Suppressor macrophage treated with lipopolysaccharide for 1 hour (primary cell): ENCODE measurements around the gene RSPO1.

Experiments
- DNase-seq, 3 donors: peaks; one replicate each; pipeline ENCODE4 v3.0.0-alpha.2; 2020 to 2022

RSPO1 gene

GRCh38 chr1:37656026-37656425 lies 21.3 kb upstream of the RSPO1 start:
- DNase-seq, result no peak

- no peak for DNase-seq
Measured at GRCh38 chr1:37655274-37655673, 20.6 kb upstream of the RSPO1 start.

- DNase-seq, result no peak
Measured at GRCh38 chr1:37653906-37654305, 19.2 kb upstream of the RSPO1 start.

GRCh38 chr1:37652976-37653375 lies 18.3 kb upstream of the RSPO1 start:
- DNase-seq, result no peak

- no peak for DNase-seq
Measured at GRCh38 chr1:37651803-37652202, 17.1 kb upstream of the RSPO1 start.

- no peak for DNase-seq
Measured at GRCh38 chr1:37650721-37651120, 16.0 kb upstream of the RSPO1 start.

- DNase-seq, result no peak
Measured at GRCh38 chr1:37650173-37650572, 15.5 kb upstream of the RSPO1 start.

GRCh38 chr1:37647281-37647680 lies 12.6 kb upstream of the RSPO1 start:
- no peak for DNase-seq

GRCh38 chr1:37641059-37641458 lies 6.4 kb upstream of the RSPO1 start:
- DNase-seq, result no peak

GRCh38 chr1:37636435-37636834 lies 1.7 kb upstream of the RSPO1 start:
- no peak for DNase-seq

GRCh38 chr1:37634992-37635902 lies 555 bp upstream of the RSPO1 start:
- no peak for DNase-seq

GRCh38 chr1:37633938-37634243 lies 801 bp downstream of the RSPO1 start:
- DNase-seq, result no peak

GRCh38 chr1:37633040-37633937 lies 1.4 kb downstream of the RSPO1 start:
- no peak for DNase-seq

GRCh38 chr1:37631036-37631435 lies 3.7 kb downstream of the RSPO1 start:
- no peak for DNase-seq

GRCh38 chr1:37630426-37631028 lies 4.2 kb downstream of the RSPO1 start:
- DNase-seq, result no peak

GRCh38 chr1:37629726-37630425 lies 4.8 kb downstream of the RSPO1 start:
- DNase-seq, result no peak

- DNase-seq, result no peak
Measured at GRCh38 chr1:37629008-37629407, 5.7 kb downstream of the RSPO1 start.

- no peak for DNase-seq
Measured at GRCh38 chr1:37628026-37628556, 6.6 kb downstream of the RSPO1 start.

GRCh38 chr1:37622131-37622530 lies 12.6 kb downstream of the RSPO1 start:
- no peak for DNase-seq

GRCh38 chr1:37621326-37621870 lies 13.3 kb downstream of the RSPO1 start:
- DNase-seq, result no peak

GRCh38 chr1:37620707-37621106 lies 14.0 kb downstream of the RSPO1 start:
- no peak for DNase-seq

GRCh38 chr1:37616330-37616729 lies 18.4 kb downstream of the RSPO1 start:
- DNase-seq, result no peak
